NCI-H1092 treated with DMSO at 0.1 percent for 48 hours (cell line): ENCODE measurements around the gene APOBEC3C.
"Not testable (repeated sequence)": the region's sequence is repeated elsewhere in the genome, so short reads cannot be mapped to it uniquely, and the experiment has no call there.

Experiments used
- DNase-seq: peaks from one replicate; lab custom pipeline; 2025; lab: John Stamatoyannopoulos, UW

APOBEC3C gene

GRCh38 chr22:39013942-39014722 lies at the start of gene APOBEC3C:
TSS of gene APOBEC3C (plus strand) at chr22:39014257. CDS start at chr22:39014363, 106 bp downstream.
- no peak for DNase-seq

DNA sequence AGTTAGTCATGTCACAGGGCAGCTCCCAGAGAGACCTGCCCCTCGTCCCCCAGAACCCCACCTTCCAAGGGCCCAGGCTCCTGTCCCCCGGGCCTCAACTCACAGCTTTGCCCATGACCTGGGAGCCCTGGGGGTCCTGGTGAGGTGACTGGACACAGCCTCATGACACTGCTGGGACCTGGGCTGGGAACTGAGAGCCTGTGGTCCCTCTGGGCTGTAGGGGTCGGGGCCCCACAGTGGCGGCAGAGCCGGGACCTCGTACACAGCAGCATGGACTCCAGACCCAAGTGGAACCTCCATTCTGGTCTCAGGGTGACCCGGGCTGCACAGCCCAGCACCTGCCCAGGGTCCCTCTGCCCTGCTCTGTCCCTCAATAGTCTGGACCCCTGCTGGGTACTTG lies 49.8 kb upstream of the APOBEC3C start:
- no peak for DNase-seq

DNA sequence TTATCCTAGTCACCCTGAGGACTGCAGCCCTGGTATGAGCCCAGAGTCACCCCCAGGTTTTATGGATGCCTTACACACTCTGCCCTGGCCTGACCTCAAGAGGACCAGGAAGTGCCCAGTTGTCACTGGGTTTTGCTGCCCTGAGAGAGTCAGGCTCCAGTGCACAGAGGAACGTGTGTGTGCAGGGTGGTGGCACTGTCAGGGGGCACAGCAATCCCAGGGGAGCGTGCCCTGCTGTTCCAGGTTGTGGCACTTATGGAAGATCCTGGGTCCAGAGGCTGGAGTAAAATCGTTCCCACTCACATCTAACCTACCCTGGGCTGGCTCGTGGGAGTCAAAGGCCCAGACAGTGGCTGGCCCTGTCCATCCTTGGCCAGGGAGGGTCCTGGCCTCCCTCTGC lies 49.1 kb upstream of the APOBEC3C start:
- DNase-seq, result no peak

DNA sequence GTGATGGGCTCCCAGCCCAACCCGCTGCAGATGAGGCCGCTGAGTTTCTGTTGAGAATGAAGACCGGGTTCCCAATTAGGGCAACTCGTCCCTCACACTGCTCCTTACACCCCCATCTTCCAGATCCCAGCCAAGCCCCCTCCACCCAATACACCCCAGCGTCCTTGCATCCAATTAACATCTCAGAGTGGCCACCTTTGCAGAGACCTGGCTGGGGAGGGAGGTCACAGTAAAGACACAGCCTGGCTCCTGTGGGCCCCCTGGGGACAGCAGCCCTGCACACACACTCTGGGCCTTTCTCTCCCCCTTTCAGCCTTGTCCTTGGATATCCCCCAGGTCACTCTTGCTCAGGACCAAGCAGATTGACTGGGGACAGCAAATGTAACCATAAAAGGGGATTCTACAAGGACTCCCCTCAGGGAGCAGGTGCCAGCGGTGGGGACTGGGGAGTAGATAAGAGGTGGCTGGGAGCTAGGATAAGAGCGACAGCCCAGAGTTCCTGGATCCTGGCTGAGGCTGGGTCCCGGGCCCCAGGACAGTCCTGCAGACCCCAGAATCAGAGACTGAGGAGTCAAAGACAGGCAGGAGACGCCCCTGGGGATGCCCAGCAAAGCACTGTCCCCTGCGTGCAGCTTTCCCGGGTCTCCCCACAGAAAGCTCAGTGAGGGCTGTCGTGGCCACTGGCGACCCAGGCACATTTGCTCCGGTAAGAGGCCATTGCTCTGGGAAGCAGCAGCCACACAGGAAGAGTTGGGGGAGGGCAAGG lies 48.3 kb upstream of the APOBEC3C start:
- DNase-seq, result no peak

DNA sequence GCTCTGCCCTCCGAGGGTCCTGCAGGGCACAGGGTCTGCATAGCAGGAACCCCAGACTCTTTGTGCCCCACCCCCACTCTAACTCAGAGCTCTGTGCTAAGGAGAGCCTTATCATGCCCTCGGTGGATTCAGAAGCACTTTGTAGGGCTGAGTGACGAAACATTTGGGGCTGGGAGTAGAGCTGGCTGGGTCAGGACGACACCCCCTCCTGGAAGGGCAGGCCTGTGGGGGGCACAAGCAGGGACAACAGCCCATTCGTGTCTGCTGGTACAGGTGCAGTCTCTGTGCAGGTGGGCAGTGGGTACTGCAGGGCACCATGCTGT lies 47.7 kb upstream of the APOBEC3C start:
- DNase-seq, result no peak

DNA sequence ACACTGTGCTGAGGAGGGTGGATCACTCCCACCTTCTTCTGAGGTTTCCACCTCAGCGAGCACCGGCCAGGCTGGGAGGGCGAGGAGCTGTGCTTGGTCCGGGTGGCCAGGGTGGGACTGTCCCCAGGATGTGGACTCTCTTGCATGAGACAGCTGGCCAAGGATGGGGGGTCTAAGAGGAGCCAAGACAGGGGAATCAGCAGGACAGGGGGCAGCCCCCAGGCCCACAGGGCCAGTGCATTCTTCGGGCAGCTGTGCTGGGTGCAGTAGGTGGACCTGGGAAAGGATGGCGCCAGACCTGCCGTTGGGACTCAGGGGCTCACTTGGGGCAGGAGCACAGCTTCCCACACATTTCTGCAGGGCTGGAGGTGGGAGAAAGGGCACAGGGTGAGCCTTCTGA lies 47.1 kb upstream of the APOBEC3C start:
- no peak for DNase-seq

- no peak for DNase-seq
Observed at GRCh38 chr22:38967451-38968450, 46.3 kb upstream of the APOBEC3C start.

- no peak for DNase-seq
Observed at GRCh38 chr22:38968801-38969200, 45.3 kb upstream of the APOBEC3C start.

- DNase-seq, result no peak
Observed at GRCh38 chr22:38970551-38970950, 43.5 kb upstream of the APOBEC3C start.

GRCh38 chr22:38971202-38971601 lies 42.9 kb upstream of the APOBEC3C start:
- no peak for DNase-seq

- DNase-seq, result no peak
Observed at GRCh38 chr22:38971791-38972190, 42.3 kb upstream of the APOBEC3C start.

DNA sequence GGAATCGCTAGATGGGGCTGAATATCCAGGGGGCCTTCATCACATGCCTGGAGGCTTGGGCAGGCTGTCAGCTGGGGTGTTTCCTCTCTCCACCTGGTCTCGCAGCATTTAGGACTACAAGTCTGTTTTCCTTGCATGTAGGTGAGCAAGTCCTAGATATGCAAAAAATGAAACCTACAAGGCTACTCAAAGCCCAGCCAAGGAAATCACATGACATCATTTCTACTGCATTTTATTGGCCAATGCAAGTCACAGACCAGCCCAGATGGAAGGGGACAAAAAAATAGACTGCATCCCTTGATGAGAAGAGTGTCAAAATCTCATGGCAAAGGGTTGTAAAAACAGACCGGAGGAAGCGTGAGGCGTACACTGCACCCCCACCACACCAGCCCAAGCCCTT lies 41.5 kb upstream of the APOBEC3C start:
- no peak for DNase-seq

- DNase-seq, result no peak
Observed at GRCh38 chr22:38973289-38974169, 40.5 kb upstream of the APOBEC3C start.

- DNase-seq, result no peak
Observed at GRCh38 chr22:38974170-38974825, 39.8 kb upstream of the APOBEC3C start.

GRCh38 chr22:38974826-38975175 lies 39.3 kb upstream of the APOBEC3C start:
- no peak for DNase-seq

GRCh38 chr22:38977289-38977688 lies 36.8 kb upstream of the APOBEC3C start:
- not testable (repeated sequence) for DNase-seq

DNA sequence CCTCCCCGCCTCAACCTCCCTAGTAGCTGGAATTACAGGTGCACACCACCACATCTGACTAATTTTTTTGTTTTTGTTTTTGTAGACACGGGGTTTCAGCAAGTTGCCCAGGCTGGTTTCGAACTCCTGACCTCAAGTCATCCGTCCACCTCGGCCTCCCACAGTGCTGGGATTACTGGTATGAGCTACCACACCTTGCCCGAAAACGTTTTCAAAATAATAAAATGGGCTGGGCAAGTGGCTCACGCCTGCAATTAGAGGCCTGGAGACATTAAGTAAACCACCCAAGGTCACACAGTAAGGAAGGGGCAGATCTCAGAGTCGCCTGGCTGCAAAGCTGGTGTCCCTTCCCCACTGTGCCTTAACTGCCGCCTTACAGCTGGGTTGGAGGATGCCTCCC lies 33.5 kb upstream of the APOBEC3C start:
- DNase-seq, result not testable (repeated sequence)

- DNase-seq, result no peak
Observed at GRCh38 chr22:38981005-38981991, 32.8 kb upstream of the APOBEC3C start.
